HG03103 (cell line): Measurements from ENCODE around the gene REXO5.
"Not testable (repeated sequence)": the region's sequence is repeated elsewhere in the genome, so short reads cannot be mapped to it uniquely, and the experiment has no call there.

Experiments
- ATAC-seq: cut with Tn5 transposase; IDR thresholded peaks from one replicate; pipeline ENCODE4 v1.9.1; 2021; ENCODE audit warnings: low read depth; ENCODE audit not compliant: unreplicated experiment

The REXO5 gene

DNA sequence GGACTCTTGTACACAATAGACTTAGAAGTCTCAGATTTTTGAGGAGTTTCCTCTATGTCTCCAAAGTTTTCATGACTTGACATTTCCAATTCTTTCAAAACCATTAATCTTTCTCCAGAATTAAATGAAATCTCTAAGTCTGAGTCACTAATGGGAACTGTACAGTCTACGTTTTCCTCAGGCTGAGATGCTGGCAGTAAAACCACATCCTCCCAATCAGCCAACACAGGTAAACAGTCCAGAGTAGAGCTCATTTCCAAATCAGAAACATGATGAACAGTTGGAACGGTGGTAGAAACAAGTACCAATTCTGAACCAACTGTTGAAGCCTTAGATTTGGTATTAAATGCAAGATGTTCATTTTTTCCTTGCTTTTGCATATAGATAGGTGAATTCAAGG lies 8.0 kb upstream of the REXO5 start:
- no peak for ATAC-seq

DNA sequence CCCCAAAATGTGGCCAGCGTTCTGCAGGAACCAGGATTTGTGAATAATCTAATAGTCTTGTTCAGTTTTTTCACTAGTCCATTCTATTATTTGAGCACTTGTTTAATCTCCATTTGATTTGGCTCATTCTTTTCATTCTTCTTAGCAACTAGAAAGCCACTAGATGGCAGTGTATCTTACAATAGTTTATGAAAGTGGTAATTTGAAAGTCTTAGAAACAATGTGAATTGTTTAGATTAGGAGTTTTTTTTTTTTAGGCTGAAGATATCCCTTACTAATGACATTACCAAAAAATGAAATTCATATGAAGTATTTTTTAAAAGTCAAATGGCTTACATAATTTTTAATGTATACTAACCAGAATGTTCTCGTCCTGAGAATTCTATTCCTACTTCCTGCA lies 6.7 kb upstream of the REXO5 start:
- no peak for ATAC-seq

DNA sequence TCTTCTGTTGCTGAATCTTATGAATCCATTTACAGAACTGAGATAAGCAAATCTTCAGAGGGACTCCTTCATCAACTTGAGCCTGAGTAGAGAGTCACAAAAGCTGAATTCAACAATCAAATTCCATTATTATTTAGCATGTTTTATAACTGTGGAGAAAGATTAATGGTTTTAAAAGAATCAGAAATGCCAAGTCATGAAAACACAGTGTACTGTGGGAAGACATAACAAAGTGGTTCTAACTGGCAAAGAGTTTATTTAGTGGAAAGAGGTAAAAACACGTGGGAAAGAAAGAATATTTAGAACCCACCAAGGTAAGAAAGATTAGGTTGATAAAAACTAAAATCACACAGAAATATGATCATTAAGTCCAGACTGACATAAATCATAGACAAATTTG lies 5.0 kb upstream of the REXO5 start:
- ATAC-seq, result no peak

DNA sequence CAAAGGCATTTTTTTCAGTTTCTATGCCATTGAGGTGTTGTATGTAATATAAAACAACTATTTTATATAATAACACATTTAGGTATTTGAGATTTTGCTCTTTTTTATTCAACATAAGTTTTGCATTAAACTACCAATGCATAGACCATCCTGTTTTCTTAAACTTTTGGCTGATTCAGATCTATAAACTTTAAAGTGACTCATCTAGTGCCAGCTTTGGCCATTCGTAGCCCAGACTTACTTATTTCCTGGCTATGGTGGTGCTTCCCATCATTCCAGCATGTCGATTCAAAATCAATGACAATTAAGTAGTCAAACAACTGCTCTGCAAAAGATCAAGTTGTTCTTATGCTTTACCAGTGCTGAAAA lies 3.2 kb upstream of the REXO5 start:
- ATAC-seq, result no peak

DNA sequence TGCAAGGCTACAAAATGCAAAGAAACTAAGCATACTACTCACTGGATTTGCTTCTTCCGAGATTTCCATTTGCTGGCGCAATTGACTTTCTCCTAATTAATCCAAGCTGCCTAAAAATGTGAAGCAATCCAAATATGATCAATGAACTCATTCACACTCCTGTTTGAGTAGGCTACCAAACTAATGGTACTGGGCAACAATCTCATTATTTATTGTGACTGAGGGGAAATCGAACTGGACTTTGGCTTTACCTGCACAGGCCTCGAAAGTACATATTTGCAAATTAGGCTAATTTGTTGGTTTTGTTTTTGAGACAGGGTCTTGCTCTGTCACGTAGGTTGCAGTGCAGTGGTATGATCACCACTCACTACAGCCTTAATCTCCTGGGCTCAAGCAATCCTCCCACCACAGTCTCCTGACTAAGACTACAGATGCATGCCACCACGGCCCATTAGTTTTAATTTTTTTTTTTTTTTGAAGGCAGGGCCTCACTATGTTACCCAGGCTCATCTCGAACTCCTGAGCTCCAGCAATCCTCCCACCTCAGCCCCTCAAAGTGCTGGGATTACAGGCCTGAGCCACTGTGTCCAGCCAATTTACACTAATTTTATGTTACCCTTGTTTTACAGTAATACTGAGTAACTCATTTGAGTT lies 2.6 kb upstream of the REXO5 start:
- no peak for ATAC-seq

DNA sequence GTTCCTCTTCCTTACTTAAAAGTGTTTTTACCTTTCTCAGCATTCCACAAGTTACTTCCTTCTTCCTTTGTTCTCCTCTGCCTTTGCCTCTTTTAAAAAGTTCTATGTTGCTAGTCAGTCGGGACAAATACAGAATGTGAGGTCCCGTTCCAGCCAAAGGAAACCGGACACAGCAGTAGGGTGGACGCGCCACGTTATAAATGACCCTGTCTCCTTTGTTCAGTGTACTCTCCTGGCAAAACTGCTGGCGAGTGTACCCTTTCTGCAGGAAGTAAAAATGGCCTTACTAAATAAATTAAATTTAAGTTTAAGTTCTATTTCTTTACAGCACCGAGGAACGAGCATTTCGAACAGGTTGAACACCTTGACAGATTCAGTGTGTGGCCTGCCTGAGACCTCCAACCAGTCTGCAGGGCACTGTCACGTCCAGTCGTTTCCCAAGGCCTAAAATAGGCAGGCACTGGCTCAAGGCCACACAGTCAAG lies 601 bp upstream of the REXO5 start:
- not testable (repeated sequence) for ATAC-seq

DNA sequence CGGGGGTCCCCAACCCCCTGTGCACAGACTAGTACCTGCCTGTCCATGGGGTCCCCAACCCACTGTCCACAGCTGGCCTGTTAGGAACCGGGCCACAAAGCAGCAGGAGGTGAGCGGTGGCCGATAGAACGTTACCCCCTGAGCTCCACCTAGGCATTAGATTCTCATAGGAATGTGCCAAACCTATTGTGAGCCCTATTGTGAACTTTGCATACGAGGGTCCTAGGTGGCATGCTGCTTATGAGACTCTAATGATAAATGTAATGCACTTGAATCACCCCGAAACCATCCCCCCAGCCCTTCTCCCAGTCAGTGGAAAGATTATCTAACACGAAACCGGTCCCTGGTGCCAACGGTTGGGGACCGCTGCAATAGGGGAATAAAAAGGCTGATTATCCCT lies 1.5 kb downstream of the REXO5 start:
- ATAC-seq, result no peak

DNA sequence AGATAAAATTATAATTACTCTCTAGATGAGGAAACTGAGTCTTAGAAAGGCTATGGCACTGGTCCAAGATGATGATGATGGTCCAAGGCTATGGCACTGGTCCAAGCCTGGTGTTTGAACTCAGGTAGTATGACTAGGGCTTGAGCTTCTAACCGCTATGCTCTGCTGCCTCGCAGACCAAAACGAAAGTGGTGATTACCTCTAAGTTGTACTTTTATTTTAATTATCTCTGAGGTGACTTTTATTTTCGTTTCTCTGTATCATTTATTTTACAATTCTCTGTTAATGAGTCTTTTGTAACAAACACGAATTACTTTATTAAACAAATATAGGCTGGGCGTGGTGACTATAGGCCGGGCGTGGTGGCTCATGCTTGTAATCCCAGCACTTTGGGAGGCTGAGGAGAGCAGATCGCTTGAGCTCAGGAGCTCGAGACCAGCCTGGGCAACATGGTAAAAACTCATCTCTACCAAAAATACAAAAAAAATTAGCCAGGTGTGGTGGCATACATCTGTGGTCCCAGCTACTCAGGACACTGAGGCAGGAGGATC lies 5.6 kb downstream of the REXO5 start:
- no peak for ATAC-seq

DNA sequence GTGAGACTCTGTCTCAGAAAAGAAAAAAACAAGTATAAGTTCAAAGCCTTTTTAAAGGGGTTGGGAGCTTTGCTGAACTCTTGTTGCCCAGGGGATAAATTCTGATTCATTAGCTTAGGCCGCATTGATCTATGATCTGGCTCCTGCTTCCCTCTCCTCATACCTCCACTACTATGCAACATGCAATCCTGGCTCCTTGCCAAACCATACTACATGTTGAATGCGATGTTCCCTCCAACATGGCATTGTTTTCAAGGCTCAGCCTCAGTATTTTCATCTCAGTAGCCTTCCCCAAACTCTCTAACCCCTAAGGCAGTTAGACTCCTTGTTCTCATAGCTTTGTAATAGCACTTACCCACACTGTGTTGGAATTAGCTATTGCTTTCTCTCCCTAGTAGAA lies 6.2 kb downstream of the REXO5 start:
- ATAC-seq, result no peak

DNA sequence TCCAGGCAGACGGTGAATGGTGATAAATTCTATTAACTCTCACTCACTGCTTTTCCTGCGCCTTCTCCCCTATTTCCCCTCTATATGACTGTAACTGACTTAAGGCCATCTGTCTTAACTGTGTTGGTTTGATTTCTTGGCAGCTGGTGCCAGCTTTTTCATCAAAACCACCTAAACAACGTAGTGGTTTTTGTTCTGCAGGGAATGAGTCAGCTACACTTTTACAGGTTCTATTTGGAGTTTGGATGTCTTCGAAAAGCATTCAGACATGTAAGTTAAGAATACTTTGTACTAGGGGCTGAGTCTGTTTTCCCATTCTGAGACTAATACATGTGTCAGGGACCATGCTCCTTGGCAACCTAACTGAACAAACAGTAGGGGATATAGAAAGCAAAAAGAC lies 8.5 kb downstream of the REXO5 start:
- no peak for ATAC-seq

DNA sequence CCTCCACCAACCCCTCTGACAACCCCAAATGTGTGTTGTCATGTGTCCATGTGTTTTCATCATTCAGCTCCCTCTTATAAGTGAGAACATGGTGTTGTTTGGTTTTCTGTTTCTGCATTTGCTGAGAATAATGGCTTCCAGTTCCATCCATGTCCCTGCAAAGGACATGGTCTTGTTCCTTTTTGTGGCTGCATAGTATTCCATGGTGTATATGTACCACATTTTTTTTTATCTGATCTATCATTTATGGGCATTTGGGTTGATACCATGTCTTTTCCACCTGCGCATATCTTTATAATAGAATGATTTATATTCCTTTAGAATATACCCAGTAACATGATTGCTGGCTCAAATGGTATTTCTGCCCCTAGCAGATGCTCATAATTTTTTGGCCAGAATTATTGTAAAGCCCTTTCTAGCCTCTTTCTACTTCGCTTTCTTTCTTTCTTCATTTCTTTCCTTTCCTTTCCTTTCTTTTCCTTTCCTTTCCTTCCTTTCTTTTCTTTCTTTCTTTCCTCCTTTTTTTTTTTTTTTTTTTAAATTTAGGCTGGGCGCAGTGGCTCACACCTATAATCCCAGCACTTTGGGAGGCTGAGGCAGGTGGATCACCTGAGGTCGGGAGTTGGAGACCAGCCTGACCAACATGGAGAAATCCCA lies 12.7 kb downstream of the REXO5 start:
- no peak for ATAC-seq

DNA sequence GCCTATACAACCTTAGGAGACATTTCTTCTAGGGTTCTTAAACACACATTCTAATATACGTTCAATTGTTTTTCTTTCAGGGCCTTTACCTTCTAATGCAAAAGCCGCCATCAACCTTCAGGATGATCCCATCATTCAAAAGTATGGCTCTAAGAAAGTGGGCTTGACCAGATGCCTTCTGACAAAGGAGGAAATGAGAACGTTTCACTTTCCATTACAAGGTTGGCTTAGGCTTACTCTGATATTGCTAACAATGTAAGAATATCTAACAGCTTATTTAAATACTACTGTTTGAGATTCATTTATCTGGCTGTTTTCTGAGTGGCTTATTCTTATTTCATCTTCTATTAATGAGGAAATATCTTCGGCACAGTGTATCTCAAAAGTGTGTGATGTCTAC lies 15.4 kb downstream of the REXO5 start:
- no peak for ATAC-seq

DNA sequence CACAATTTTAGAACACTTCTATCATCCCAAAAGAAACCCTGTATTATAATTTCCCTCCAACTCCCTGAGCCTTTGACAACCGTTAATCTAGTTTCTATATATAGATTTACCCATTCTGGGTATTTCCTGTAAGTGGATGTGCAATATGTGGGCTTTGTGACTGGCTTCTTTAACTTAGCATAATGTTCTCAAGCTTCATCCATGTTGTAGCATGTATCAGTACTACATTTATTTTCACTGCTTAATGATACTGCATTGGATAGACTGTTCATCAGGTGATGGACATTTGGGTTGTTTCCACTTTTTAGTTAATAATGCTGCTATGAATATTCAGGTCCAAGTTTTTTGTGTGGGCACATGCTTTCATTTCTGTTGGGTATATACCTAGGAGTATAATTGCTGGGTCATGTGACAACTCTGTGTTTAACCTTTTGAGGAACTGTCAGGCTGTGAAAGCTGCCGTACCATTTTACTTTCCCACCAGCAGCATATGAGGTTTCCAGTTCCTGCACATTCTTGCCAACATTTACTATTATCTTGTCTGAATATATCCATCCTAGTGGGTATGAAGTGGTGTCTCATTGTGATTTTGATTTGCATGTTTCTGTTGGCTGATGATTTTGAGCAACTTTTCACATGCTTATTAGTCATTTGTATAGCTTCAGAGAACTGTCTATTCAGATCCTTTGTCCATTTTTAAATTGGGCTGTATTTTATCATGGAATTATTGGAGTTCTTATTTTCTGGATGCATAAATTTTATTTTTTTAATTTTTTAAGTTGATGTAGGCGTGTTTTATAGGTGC lies 16.4 kb downstream of the REXO5 start:
- no peak for ATAC-seq

DNA sequence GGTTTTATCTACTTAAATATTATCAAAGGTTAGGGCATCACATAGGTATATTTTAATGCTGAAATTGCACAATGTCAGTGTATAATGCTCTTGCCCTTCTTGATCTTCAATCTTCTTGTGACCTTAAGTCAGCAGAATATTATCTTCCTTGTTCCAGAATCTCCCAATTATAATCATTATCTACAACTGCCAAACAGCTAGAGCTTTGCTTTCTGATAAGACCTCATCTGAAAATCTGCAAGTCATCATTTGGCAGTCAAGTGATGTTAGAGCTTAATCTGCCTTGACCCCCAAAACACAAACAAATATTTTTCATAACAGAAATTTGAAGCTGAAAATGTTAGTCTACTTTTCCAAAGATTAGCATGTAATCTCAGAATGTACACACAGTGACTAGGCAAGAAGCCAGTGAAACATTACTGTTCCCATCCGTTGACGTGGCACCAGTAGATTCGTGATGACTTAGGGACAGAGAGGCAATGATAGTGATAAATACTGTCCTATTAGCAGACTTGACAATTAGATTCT lies 19.8 kb downstream of the REXO5 start:
- ATAC-seq, result no peak

DNA sequence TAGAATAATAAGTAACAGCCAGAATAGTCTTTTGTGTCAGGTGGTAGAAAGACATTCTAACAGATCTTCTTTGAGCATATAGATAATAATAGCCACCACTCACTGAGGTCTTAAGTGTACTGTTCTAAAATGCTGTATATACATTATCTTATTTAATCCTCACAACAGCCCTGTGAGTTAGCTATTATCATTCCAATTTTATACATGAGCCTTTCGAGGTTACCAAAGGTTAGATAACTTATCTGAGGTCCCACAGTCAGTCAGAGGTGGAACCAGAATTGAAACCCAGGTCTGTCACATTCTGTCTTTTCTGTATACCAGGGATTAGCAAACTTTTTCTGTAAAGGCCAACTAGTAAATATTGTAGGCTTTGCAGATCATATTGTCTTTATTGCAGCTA lies 23.2 kb downstream of the REXO5 start:
- no peak for ATAC-seq

DNA sequence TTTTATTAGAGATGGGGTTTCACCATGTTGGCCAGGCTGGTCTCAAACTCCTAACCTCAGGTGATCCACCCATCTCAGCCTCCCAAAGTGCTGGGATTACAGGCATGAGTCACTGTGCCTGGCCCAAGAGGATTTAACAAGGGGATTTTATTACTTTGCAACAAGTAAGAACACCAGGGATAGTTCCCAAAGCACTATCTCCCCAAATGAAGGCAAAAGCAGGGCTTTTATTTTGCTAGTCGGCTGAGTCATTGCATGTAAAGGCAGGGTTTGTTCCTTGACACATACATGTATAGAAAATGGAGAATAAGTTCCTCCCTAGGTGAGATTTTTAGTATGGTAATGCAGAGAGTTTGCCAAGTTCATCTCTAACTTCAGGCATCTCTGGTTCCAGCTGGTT lies 24.0 kb downstream of the REXO5 start:
- no peak for ATAC-seq

DNA sequence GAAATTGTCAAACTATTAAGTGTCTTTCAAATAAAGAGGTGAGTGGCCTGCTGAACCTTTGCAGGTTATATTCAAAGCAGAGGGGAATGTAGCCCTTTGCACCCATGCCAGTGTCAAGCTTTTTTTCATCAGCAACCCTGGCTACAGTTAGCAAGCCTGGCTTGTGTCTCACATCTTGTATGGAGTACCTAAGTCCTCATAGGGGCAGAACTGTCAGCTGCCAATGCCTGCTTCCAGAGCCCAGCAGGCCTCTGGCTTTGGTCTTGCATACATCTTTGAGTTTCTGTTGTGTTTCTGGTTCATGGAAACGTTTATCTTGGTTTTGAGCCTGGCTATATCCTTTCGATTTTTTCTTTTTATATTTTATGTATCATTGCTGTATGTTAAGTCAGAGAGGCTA lies 26.8 kb downstream of the REXO5 start:
- ATAC-seq, result no peak

DNA sequence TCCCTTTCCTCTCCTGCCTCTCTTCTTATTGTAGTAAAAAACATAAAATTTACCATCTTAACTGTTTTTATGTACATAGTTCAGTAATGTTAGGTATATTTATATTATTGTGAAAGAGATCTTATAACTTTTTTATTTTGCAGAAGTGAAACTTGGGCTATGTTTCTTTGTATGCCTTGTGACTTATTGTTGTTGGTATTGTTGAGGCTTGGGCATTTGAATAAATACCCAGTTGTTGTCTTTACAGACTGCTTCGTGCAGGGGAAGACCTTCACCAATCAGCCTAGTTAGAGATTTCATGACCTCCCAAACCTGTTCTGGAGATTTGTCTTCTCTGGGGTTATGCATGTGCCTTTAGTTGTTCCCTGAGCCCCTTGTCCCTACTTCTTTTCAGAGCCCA lies 31.9 kb downstream of the REXO5 start:
- ATAC-seq, result no peak

DNA sequence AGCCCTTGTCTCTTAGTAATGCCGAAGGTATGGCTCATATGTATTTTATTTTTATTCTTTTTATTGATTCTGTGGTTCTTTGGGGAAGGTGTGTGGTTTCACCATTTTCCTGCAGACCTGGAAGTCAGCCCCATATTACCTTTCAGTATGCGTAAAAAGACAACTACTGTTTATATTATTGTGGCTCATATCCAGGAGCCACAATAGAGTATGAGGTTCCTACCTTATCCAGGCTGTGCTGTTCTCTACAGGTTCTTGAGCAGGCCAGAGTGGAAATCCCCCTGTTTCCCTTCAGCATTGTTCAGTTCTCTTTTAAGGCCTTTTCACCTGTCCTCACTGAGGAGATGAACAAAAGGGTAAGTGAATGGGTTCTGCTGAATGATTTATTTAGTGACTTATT lies 33.2 kb downstream of the REXO5 start:
- no peak for ATAC-seq

DNA sequence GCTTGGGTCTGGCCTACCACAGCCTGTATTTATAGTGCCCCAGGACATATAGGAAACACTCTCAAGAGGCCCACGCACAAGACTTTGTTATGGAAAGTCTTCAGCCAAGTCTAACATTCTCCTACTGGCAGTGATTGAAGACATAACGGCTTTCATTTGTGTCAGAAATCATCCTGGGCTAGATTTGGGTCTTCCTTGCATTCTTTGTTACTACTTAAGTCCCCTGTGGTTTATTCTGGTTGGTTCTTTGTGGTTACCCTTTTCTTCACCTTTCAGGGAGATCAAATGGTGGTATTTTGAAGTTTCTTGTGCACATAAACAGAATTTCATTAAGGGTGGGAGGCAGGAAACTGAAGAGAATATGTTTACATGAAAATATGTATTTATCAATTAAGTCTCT lies 37.7 kb downstream of the REXO5 start:
- ATAC-seq, result no peak

DNA sequence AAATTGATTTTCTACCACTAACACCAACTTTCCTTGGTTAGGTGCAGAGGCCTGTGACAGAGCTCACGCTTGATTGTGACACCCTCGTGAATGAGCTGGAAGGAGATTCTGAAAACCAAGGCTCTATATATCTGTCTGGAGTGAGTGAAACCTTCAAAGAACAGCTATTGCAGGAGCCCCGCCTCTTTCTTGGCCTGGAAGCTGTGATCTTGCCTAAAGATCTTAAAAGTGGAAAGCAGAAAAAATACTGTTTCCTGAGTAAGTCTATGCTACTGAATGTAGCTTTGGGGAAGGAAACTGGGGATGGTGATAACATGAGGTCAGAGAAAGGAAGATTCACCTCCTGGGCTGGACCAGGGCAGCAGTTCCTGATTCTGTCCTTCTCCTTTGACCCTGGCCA lies 38.3 kb downstream of the REXO5 start:
- ATAC-seq, result no peak
